ENCODE measurements around the gene MYO3B.

DNA sequence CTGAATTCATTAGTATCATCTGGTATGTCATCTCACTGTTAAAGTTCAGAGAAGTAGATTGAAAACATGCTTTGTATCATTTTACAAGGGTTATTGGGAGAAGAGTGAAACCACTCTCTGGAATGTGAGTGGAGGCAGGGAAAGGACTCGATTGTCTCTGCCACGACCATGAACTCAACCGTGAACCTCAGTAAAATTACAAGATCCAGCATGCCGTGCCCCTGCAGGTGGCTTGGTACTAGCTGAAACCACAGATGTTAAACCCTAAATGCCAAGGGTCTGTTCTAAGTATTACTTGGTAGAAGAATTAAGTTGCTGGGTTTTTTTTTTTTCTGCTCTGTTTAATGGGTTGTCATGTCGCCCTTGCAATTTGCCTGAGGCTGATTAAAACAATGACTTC, 197.2 kb downstream of the MYO3B start:
- TF ChIP-seq, protein P1, sequence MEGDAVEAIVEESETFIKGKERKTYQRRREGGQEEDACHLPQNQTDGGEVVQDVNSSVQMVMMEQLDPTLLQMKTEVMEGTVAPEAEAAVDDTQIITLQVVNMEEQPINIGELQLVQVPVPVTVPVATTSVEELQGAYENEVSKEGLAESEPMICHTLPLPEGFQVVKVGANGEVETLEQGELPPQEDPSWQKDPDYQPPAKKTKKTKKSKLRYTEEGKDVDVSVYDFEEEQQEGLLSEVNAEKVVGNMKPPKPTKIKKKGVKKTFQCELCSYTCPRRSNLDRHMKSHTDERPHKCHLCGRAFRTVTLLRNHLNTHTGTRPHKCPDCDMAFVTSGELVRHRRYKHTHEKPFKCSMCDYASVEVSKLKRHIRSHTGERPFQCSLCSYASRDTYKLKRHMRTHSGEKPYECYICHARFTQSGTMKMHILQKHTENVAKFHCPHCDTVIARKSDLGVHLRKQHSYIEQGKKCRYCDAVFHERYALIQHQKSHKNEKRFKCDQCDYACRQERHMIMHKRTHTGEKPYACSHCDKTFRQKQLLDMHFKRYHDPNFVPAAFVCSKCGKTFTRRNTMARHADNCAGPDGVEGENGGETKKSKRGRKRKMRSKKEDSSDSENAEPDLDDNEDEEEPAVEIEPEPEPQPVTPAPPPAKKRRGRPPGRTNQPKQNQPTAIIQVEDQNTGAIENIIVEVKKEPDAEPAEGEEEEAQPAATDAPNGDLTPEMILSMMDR (IDR thresholded peaks at IDR 0.05): no peak
- TF ChIP-seq POLR2A (IDR thresholded peaks at IDR 0.05): no peak
